ENCODE data around the gene PTPN2.
A peak's percentile ranks its signal among the peaks of the same experiment; 100 is the strongest.

The PTPN2 gene

DNA sequence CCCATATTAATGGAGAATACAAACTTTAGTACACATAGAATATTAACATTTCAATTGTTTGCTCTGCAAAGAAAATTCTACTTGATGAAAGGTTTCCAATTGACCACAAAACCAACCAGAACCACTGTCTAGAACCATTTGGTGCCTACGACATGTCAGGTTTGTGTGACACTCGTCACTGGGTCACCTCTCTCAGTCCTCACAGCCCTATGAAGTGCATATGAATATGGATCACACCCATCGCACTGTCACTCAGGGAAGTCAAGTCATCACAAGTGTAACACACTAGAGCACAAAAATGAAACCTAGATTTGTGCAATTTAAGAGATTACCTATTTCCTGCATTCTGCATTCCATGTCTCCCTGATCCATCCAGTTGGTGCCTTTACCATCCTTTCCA, 43.7 kb downstream of the PTPN2 start:
- peaks cover 34% of the 10 kb centered on the region for H3K36me3 Mint-ChIP-seq (ENCODE audit: low read depth)
- H3K4me1 Mint-ChIP-seq (ENCODE audit: low read depth) = peaks cover 69% of the 10 kb centered on the region
- no peak for DNase-seq (ENCODE audit: low spot score)
- H3K9me3 Mint-ChIP-seq = no peaks in the 10 kb centered on the region
- no peaks in the 10 kb centered on the region for H3K27me3 Mint-ChIP-seq (ENCODE audit: low read depth)
- peak overlapping the region; percentile 83 for H3K4me3 Mint-ChIP-seq
- H3K27ac Mint-ChIP-seq = peak overlapping the region; percentile 97

DNA sequence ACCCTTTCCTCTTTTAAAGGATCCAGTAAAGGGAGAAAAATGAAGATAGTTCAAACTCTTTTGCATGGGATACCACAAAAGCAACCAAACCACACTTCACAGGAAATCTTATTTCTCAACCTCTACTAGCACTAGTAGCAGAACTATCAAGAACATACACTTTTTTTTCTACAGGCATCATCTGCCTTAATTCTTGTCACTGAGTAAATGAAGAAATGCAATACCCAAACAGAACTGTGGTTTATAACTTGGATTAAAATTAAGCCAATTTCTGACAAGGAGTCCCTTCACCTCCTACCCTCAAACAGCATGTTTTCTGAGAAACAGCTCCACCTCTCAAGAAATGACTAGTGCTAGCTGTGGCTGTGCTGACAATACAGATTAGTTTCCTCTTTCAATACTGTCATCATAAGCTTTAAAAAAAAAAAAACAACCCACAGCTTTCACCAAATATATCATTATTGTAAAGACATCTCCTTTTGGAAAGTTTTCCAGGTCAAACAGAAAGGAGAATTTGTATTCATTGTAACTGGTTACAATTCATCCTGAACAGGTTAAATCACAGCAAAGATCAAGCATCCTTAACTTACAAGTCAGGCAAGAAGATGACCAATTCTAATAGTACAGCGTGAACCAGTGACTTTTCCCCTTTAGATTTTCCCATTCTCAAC, 44.4 kb downstream of the PTPN2 start:
- Mint-ChIP-seq H3K4me1 (ENCODE audit: low read depth) (peaks cover 63% of the 10 kb centered on the region), H3K27ac (peak overlapping the region; percentile 97), H3K27me3 (ENCODE audit: low read depth) (no peaks in the 10 kb centered on the region), H3K4me3 (peak overlapping the region; percentile 83), H3K9me3 (no peaks in the 10 kb centered on the region), H3K36me3 (ENCODE audit: low read depth) (peaks cover 31% of the 10 kb centered on the region)
- DNase-seq (ENCODE audit: low spot score) = peak; percentile 68

DNA sequence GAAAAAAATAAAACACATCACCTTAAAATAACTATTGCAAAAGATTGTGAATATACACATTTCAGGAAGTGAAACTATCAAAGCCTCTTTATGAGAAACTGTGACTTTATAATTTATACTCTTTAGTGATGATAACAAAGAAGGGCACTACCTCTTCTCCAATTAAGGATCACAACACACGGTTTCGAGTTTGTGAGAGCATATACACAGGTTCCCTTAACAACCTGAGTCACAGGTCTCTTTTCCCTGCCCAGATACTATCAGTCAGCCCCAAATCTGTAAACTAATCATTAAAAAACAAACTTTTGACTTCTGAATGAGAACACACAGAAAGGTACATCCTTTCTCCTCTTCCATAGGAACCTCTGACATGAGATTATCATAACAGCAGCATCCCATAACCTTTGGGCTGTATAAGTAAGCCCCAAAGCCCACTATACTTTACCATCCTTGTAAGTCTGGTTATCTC, 44.9 kb downstream of the PTPN2 start:
- DNase-seq (ENCODE audit: low spot score) = peak; percentile 31
- peaks cover 61% of the 10 kb centered on the region for H3K4me1 Mint-ChIP-seq (ENCODE audit: low read depth)
- no peaks in the 10 kb centered on the region for H3K9me3 Mint-ChIP-seq
- no peaks in the 10 kb centered on the region for H3K27me3 Mint-ChIP-seq (ENCODE audit: low read depth)
- H3K27ac Mint-ChIP-seq = peak overlapping the region; percentile 97
- H3K36me3 Mint-ChIP-seq (ENCODE audit: low read depth) = peaks cover 32% of the 10 kb centered on the region
- peak overlapping the region; percentile 83 for H3K4me3 Mint-ChIP-seq

DNA sequence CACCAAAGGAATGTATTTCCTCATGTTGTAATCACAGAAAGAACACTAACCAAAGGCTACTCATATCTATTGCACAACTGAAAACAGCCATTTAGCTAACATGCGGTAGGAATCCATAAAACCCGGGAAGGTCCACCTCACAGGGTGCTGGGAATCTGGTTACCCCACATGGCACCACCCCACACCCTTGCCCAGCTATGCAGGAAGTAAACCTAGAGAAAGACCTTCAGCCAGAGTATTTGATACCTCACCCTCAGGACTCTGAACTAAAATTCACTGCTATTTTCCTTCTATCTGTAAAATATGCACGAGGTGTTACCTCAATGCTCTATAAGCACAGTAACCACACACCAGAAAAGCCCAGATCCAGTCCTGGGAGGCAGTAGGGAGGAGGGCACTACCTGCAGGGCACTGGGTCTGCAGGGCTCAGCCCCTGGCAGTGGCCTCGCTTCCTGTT, 45.8 kb downstream of the PTPN2 start:
- peak overlapping the region; percentile 79 for H3K4me3 Mint-ChIP-seq
- H3K27ac Mint-ChIP-seq = peak overlapping the region; percentile 97
- peaks cover 56% of the 10 kb centered on the region for H3K4me1 Mint-ChIP-seq (ENCODE audit: low read depth)
- peaks cover 38% of the 10 kb centered on the region for H3K36me3 Mint-ChIP-seq (ENCODE audit: low read depth)
- no peaks in the 10 kb centered on the region for H3K9me3 Mint-ChIP-seq
- no peaks in the 10 kb centered on the region for H3K27me3 Mint-ChIP-seq (ENCODE audit: low read depth)
- DNase-seq (ENCODE audit: low spot score) = no peak

- no peak for DNase-seq (ENCODE audit: low spot score)
- H3K27me3 Mint-ChIP-seq (ENCODE audit: low read depth) = no peaks in the 10 kb centered on the region
- no peaks in the 10 kb centered on the region for H3K9me3 Mint-ChIP-seq
- peaks cover 42% of the 10 kb centered on the region for H3K36me3 Mint-ChIP-seq (ENCODE audit: low read depth)
- H3K27ac Mint-ChIP-seq = peak overlapping the region; percentile 97
- peaks cover 56% of the 10 kb centered on the region for H3K4me1 Mint-ChIP-seq (ENCODE audit: low read depth)
- H3K4me3 Mint-ChIP-seq = peak overlapping the region; percentile 79
Observed at GRCh38 chr18:12837747-12838146, 46.3 kb downstream of the PTPN2 start.

GRCh38 chr18:12836551-12836950, 47.5 kb downstream of the PTPN2 start:
- peaks cover 48% of the 10 kb centered on the region for H3K4me1 Mint-ChIP-seq (ENCODE audit: low read depth)
- peaks cover 40% of the 10 kb centered on the region for H3K36me3 Mint-ChIP-seq (ENCODE audit: low read depth)
- no peaks in the 10 kb centered on the region for H3K27me3 Mint-ChIP-seq (ENCODE audit: low read depth)
- H3K27ac Mint-ChIP-seq = no peak overlapping the region
- H3K9me3 Mint-ChIP-seq = no peaks in the 10 kb centered on the region
- H3K4me3 Mint-ChIP-seq = no peak overlapping the region
- no peak for DNase-seq (ENCODE audit: low spot score)

- DNase-seq (ENCODE audit: low spot score) = no peak
- H3K27me3 Mint-ChIP-seq (ENCODE audit: low read depth) = no peaks in the 10 kb centered on the region
- peaks cover 76% of the 10 kb centered on the region for H3K36me3 Mint-ChIP-seq (ENCODE audit: low read depth)
- peaks cover 14% of the 10 kb centered on the region for H3K9me3 Mint-ChIP-seq
- peaks cover 29% of the 10 kb centered on the region for H3K4me1 Mint-ChIP-seq (ENCODE audit: low read depth)
- H3K27ac Mint-ChIP-seq = peak overlapping the region; percentile 67
- H3K4me3 Mint-ChIP-seq = peak overlapping the region; percentile 41
Observed at GRCh38 chr18:12828116-12829051, 55.7 kb downstream of the PTPN2 start.

DNA sequence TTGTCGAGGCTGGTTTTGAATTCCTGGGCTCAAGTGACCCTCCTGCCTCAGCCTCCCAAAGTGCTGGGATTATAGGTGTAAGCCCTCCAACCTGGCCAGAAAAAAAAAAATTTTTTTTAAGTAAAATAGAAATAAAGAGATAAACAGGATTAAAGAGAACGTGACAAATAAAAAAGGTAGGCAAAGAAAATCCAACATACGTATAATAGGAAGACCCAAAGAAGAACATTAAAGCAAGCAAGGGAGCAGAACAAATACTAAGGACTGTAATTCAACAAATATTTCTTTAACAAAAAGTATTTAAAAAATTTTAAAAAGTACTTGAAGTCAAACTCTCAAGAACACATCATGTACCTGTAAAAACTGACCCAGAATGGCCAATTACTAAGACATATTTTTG, 56.4 kb downstream of the PTPN2 start:
- Mint-ChIP-seq H3K9me3 (peaks cover 14% of the 10 kb centered on the region), H3K4me3 (no peak overlapping the region), H3K4me1 (ENCODE audit: low read depth) (peaks cover 26% of the 10 kb centered on the region), H3K27ac (no peak overlapping the region), H3K27me3 (ENCODE audit: low read depth) (no peaks in the 10 kb centered on the region), H3K36me3 (ENCODE audit: low read depth) (peaks cover 69% of the 10 kb centered on the region)
- no peak for DNase-seq (ENCODE audit: low spot score)

GRCh38 chr18:12825230-12825629, 58.8 kb downstream of the PTPN2 start:
- Mint-ChIP-seq H3K4me3 (no peak overlapping the region), H3K36me3 (ENCODE audit: low read depth) (peaks cover 59% of the 10 kb centered on the region), H3K27ac (no peak overlapping the region), H3K9me3 (peaks cover 14% of the 10 kb centered on the region), H3K27me3 (ENCODE audit: low read depth) (no peaks in the 10 kb centered on the region), H3K4me1 (ENCODE audit: low read depth) (peaks cover 23% of the 10 kb centered on the region)
- no peak for DNase-seq (ENCODE audit: low spot score)

DNA sequence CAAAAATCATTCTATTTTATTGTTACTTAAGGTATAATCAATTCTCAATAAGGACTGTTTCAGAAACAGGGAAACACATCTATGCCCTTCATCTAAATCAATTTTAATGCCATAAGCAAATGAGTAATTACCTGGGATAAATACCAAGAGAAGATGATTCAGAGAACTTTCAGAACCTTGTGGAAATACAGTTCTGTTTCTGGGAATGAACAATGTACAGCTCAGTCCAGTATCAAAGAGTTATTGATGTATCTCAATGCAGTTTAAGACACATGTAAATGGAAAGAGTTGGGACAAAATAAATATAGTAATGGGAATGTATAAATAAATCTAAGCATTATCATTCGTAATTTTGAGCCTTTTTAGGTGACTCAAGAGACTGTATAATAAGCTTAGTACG, 60.1 kb downstream of the PTPN2 start:
- peaks cover 14% of the 10 kb centered on the region for H3K9me3 Mint-ChIP-seq
- H3K36me3 Mint-ChIP-seq (ENCODE audit: low read depth) = peaks cover 52% of the 10 kb centered on the region
- H3K4me3 Mint-ChIP-seq = no peak overlapping the region
- H3K27ac Mint-ChIP-seq = no peak overlapping the region
- H3K27me3 Mint-ChIP-seq (ENCODE audit: low read depth) = no peaks in the 10 kb centered on the region
- H3K4me1 Mint-ChIP-seq (ENCODE audit: low read depth) = peaks cover 30% of the 10 kb centered on the region
- no peak for DNase-seq (ENCODE audit: low spot score)

DNA sequence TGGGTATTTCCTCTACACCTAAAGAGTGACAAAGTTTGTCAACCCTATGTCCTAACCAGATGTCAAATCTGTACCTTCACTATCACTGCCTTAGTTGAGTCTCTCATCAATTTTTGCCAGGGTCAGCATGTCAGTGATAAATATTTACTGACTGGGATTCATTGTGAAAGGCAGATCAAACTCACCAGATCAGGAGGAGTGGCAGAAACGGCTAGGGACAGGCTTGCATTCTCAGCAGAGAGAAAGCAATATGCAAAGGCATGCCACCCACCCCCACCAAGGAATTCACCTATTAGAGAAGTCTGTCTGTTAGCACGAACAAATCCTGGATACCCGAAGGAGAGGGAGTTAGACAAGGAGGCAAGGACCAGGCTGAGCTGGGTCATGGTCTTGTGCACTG, 62.6 kb downstream of the PTPN2 start:
- no peak overlapping the region for H3K4me3 Mint-ChIP-seq

DNA sequence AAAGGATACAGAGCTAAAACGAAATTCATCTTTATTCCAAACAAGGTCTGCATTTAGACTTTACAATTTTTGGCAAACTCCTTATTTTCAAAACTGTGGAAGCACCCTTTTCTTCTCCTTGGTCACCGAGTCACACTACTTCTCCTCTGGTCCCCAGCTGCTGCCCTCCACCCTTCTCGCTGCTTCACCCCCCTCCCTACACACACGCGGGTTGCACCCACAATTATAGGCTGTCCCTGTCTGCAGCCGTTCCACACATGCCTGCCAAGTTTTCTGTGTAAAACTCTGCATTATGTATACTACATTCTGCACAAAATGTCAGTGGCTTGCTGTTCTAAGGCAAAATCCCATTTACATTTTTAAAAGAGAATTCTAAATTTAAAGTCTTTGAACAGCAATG, 63.5 kb downstream of the PTPN2 start:
- peak overlapping the region; percentile 22 for H3K27ac Mint-ChIP-seq
- no peaks in the 10 kb centered on the region for H3K9me3 Mint-ChIP-seq
- H3K4me3 Mint-ChIP-seq = no peak overlapping the region
- no peaks in the 10 kb centered on the region for H3K27me3 Mint-ChIP-seq (ENCODE audit: low read depth)
- peaks cover 28% of the 10 kb centered on the region for H3K4me1 Mint-ChIP-seq (ENCODE audit: low read depth)
- peaks cover 46% of the 10 kb centered on the region for H3K36me3 Mint-ChIP-seq (ENCODE audit: low read depth)
- no peak for DNase-seq (ENCODE audit: low spot score)

More for the DNA sequence above, 62.6 kb downstream of the PTPN2 start:
- H3K4me1 Mint-ChIP-seq (ENCODE audit: low read depth) = peaks cover 28% of the 10 kb centered on the region
- H3K27ac Mint-ChIP-seq = no peak overlapping the region
- no peak for DNase-seq (ENCODE audit: low spot score)
- no peaks in the 10 kb centered on the region for H3K27me3 Mint-ChIP-seq (ENCODE audit: low read depth)
- H3K9me3 Mint-ChIP-seq = no peaks in the 10 kb centered on the region
- H3K36me3 Mint-ChIP-seq (ENCODE audit: low read depth) = peaks cover 46% of the 10 kb centered on the region

- no peak for DNase-seq (ENCODE audit: low spot score)
- Mint-ChIP-seq H3K36me3 (ENCODE audit: low read depth) (peaks cover 41% of the 10 kb centered on the region), H3K9me3 (no peaks in the 10 kb centered on the region), H3K27me3 (ENCODE audit: low read depth) (no peaks in the 10 kb centered on the region), H3K27ac (peak overlapping the region; percentile 67), H3K4me1 (ENCODE audit: low read depth) (peaks cover 28% of the 10 kb centered on the region), H3K4me3 (no peak overlapping the region)
Observed at GRCh38 chr18:12819841-12820240, 64.2 kb downstream of the PTPN2 start.

DNA sequence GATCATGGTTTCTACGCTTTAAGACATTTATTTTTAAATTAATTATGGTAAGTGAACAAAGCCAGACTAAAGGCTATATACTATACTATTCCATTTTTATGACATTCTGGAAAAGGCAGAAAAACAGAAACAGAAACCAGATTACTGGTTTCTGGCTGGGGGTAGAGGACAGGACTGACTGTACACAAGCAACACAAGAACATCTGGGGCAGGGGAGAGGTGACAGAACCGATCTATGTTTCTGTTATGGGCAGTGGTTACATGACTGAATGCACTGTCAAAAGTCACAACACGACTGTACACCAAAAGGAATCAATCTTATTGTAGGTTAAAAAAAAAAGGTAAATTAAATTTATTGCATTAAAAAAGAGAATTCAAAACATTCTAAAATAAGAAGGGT, 64.7 kb downstream of the PTPN2 start:
- Mint-ChIP-seq H3K27ac (peak overlapping the region; percentile 67), H3K27me3 (ENCODE audit: low read depth) (no peaks in the 10 kb centered on the region), H3K4me1 (ENCODE audit: low read depth) (peaks cover 27% of the 10 kb centered on the region), H3K9me3 (no peaks in the 10 kb centered on the region), H3K4me3 (no peak overlapping the region), H3K36me3 (ENCODE audit: low read depth) (peaks cover 44% of the 10 kb centered on the region)
- DNase-seq (ENCODE audit: low spot score) = no peak

Data from T-helper 2 cell treated with Interferon-gamma antibody and Interleukin-4, amounts not matched to agents 5 μg/mL and 100 μg/mL, for 36 hours (primary cell).